ENCODE measurements around the gene SCN1A.

DNA sequence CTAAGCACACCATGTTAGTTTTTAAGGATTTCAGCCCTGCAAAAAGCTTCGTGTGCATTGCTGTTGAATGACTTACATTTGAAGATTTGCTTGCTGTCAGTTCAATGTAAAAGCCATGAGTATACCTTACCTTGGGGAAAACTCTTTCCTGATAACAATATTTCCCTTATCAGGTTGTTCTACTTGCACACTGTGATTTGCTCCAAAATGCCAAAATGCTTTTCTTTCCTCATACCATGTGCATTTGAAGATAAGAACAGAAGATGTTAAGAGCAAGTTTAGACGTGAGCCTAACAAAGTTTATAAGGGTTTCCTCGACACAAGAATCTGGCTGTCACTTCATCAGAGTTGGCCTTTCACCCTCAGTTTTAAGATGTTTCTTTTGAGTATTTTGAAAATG is 57.6 kb downstream of the SCN1A start:
- TF ChIP-seq, protein P1, sequence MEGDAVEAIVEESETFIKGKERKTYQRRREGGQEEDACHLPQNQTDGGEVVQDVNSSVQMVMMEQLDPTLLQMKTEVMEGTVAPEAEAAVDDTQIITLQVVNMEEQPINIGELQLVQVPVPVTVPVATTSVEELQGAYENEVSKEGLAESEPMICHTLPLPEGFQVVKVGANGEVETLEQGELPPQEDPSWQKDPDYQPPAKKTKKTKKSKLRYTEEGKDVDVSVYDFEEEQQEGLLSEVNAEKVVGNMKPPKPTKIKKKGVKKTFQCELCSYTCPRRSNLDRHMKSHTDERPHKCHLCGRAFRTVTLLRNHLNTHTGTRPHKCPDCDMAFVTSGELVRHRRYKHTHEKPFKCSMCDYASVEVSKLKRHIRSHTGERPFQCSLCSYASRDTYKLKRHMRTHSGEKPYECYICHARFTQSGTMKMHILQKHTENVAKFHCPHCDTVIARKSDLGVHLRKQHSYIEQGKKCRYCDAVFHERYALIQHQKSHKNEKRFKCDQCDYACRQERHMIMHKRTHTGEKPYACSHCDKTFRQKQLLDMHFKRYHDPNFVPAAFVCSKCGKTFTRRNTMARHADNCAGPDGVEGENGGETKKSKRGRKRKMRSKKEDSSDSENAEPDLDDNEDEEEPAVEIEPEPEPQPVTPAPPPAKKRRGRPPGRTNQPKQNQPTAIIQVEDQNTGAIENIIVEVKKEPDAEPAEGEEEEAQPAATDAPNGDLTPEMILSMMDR (IDR thresholded peaks at IDR 0.05), result no peak
- TF ChIP-seq POLR2A (IDR thresholded peaks at IDR 0.05), result no peak
